GM23338 (cell line): ENCODE results near the gene ZNF692. TPM values are rescaled to one million over a fixed set of nuclear protein-coding genes. Genes with fewer than 3 reads are reported as not detected.

Experiments
- ATAC-seq: fragments of 200-7000 bp; cut with Tn5 transposase; 3 replicates; pipeline ENCODE4 v1.9.1; 2020
- DNase-seq: peaks from one replicate; pipeline ENCODE4 v3.0.0-alpha.2; 2015; ENCODE audit warnings: low spot score
- H2AFZ ChIP-seq: fragments of 200-600 bp; sonication (generic); 2 replicates; pipeline ENCODE4 v1.8.0; 2016; ENCODE audit warnings: antibody characterized with exemption, mild to moderate bottlenecking, moderate library complexity
- H3F3A ChIP-seq: fragments of 200-600 bp; sonication (generic); replicated peaks from 2 replicates; pipeline ENCODE4 v1.8.0; 2017; ENCODE audit warnings: antibody characterized with exemption, mixed run types, low read depth
- H3K27ac ChIP-seq: fragments of 200-600 bp; sonication (generic); 2 replicates; pipeline ENCODE4 v1.6.1; 2016; ENCODE audit warnings: low read depth
- H3K27me3 ChIP-seq: fragments of 200-600 bp; sonication (generic); 2 replicates; pipeline ENCODE4 v1.8.0; 2016; ENCODE audit warnings: mild to moderate bottlenecking, mixed run types, moderate library complexity; ENCODE audit not compliant: insufficient read depth
- H3K36me3 ChIP-seq: fragments of 200-600 bp; sonication (generic); 2 replicates; pipeline ENCODE4 v1.8.0; 2016; ENCODE audit warnings: mild to moderate bottlenecking; ENCODE audit not compliant: insufficient read depth
- H3K4me1 ChIP-seq: fragments of 200-600 bp; sonication (generic); 2 replicates; pipeline ENCODE4 v1.8.0; 2016; ENCODE audit warnings: mild to moderate bottlenecking, moderate library complexity; ENCODE audit not compliant: insufficient read depth
- H3K4me2 ChIP-seq: fragments of 200-600 bp; sonication (generic); 2 replicates; pipeline ENCODE4 v1.7.1; 2017; ENCODE audit warnings: mixed run types
- H3K4me3 ChIP-seq: fragments of 200-600 bp; sonication (generic); 2 replicates; pipeline ENCODE4 v1.6.1; 2016; ENCODE audit warnings: mixed run types
- H3K79me2 ChIP-seq: fragments of 200-600 bp; sonication (generic); replicated peaks from 2 replicates; pipeline ENCODE4 v1.8.0; 2017; ENCODE audit warnings: mild to moderate bottlenecking; ENCODE audit not compliant: insufficient read depth
- H3K9me2 ChIP-seq: fragments of 200-600 bp; sonication (generic); 2 replicates; pipeline ENCODE4 v1.8.0; 2017; ENCODE audit not compliant: insufficient read depth
- H4K20me1 ChIP-seq: fragments of 200-600 bp; sonication (generic); replicated peaks from 2 replicates; pipeline ENCODE4 v1.8.0; 2017; ENCODE audit warnings: mild to moderate bottlenecking; ENCODE audit not compliant: insufficient read depth
- H3K27ac Mint-ChIP-seq: 2 replicates; pipeline ENCODE4 v1.8.0; 2020; ENCODE audit warnings: inconsistent platforms, mild to moderate bottlenecking, moderate library complexity, mixed read lengths
- H3K27me3 Mint-ChIP-seq: 3 replicates; pipeline ENCODE4 v1.8.0; 2022; ENCODE audit warnings: low read depth, mild to moderate bottlenecking, moderate library complexity, mixed read lengths, inconsistent platforms; ENCODE audit not compliant: insufficient read depth, poor library complexity
- H3K36me3 Mint-ChIP-seq: 3 replicates; pipeline ENCODE4 v1.8.0; 2021; ENCODE audit warnings: low read depth, mild to moderate bottlenecking, inconsistent platforms, moderate library complexity, mixed read lengths
- H3K4me1 Mint-ChIP-seq: 3 replicates; pipeline ENCODE4 v1.8.0; 2020; ENCODE audit warnings: mild to moderate bottlenecking, inconsistent platforms, mixed read lengths
- H3K4me3 Mint-ChIP-seq: 3 replicates; pipeline ENCODE4 v1.8.0; 2021; ENCODE audit warnings: moderate library complexity, mild to moderate bottlenecking, inconsistent platforms, mixed read lengths
- H3K9me3 Mint-ChIP-seq: 3 replicates; pipeline ENCODE4 v1.8.0; 2020; ENCODE audit warnings: moderate library complexity, mild to moderate bottlenecking, inconsistent platforms, mixed read lengths
- POLR2AphosphoS5 ChIP-seq: IDR thresholded peaks from 2 replicates; pipeline ENCODE4 v1.6.1; 2016; ENCODE audit warnings: antibody characterized with exemption, low read depth
- ZNF114 ChIP-seq: fragments of 250-450 bp; sonication (Bioruptor Pico); IDR thresholded peaks from 2 replicates; pipeline ENCODE4 v1.5.0; 2020; ENCODE audit warnings: mild to moderate bottlenecking, moderate library complexity
- polyA plus RNA-seq: library from polyadenylated mRNA; unstranded; fragments of >200 nt; fragmentation: Nextera tagmentation; extraction: Ambion mirVana; gene quantifications from 2 replicates; pipeline ENCODE4 v1.2.1, GENCODE V29; 2016
- total RNA-seq: library from RNA; depleted of rRNA; stranded (reverse); fragments of >200 nt; shearing (Covaris generic); gene quantifications from 2 replicates; pipeline ENCODE4 v1.2.3, GENCODE V29; 2014
- TF ChIP-seq, protein P1 (sequence below): IDR thresholded peaks from one replicate; pipeline ENCODE4 v1.6.1; 2018; ENCODE audit warnings: antibody characterized with exemption; ENCODE audit not compliant: unreplicated experiment
- TF ChIP-seq, protein P2 (sequence below): fragments of 250-450 bp; sonication (Bioruptor Pico); IDR thresholded peaks from 2 replicates; pipeline ENCODE4 v1.5.0; 2020; ENCODE audit warnings: mild to moderate bottlenecking, moderate library complexity

ZNF692 gene
- total and polyA plus RNA-seq, 2 experiments from 2014 or later: 41.2 to 57.1 TPM

GRCh38 chr1:248906009-248906752, 47.3 kb upstream of the ZNF692 start, which contains the start of gene PGBD2 (continued):
- TF ChIP-seq, protein P1, sequence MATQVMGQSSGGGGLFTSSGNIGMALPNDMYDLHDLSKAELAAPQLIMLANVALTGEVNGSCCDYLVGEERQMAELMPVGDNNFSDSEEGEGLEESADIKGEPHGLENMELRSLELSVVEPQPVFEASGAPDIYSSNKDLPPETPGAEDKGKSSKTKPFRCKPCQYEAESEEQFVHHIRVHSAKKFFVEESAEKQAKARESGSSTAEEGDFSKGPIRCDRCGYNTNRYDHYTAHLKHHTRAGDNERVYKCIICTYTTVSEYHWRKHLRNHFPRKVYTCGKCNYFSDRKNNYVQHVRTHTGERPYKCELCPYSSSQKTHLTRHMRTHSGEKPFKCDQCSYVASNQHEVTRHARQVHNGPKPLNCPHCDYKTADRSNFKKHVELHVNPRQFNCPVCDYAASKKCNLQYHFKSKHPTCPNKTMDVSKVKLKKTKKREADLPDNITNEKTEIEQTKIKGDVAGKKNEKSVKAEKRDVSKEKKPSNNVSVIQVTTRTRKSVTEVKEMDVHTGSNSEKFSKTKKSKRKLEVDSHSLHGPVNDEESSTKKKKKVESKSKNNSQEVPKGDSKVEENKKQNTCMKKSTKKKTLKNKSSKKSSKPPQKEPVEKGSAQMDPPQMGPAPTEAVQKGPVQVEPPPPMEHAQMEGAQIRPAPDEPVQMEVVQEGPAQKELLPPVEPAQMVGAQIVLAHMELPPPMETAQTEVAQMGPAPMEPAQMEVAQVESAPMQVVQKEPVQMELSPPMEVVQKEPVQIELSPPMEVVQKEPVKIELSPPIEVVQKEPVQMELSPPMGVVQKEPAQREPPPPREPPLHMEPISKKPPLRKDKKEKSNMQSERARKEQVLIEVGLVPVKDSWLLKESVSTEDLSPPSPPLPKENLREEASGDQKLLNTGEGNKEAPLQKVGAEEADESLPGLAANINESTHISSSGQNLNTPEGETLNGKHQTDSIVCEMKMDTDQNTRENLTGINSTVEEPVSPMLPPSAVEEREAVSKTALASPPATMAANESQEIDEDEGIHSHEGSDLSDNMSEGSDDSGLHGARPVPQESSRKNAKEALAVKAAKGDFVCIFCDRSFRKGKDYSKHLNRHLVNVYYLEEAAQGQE: no peak
- no peak for TF ChIP-seq ZNF114 (CRISPR knock-in tag)
- TF ChIP-seq, protein P2, sequence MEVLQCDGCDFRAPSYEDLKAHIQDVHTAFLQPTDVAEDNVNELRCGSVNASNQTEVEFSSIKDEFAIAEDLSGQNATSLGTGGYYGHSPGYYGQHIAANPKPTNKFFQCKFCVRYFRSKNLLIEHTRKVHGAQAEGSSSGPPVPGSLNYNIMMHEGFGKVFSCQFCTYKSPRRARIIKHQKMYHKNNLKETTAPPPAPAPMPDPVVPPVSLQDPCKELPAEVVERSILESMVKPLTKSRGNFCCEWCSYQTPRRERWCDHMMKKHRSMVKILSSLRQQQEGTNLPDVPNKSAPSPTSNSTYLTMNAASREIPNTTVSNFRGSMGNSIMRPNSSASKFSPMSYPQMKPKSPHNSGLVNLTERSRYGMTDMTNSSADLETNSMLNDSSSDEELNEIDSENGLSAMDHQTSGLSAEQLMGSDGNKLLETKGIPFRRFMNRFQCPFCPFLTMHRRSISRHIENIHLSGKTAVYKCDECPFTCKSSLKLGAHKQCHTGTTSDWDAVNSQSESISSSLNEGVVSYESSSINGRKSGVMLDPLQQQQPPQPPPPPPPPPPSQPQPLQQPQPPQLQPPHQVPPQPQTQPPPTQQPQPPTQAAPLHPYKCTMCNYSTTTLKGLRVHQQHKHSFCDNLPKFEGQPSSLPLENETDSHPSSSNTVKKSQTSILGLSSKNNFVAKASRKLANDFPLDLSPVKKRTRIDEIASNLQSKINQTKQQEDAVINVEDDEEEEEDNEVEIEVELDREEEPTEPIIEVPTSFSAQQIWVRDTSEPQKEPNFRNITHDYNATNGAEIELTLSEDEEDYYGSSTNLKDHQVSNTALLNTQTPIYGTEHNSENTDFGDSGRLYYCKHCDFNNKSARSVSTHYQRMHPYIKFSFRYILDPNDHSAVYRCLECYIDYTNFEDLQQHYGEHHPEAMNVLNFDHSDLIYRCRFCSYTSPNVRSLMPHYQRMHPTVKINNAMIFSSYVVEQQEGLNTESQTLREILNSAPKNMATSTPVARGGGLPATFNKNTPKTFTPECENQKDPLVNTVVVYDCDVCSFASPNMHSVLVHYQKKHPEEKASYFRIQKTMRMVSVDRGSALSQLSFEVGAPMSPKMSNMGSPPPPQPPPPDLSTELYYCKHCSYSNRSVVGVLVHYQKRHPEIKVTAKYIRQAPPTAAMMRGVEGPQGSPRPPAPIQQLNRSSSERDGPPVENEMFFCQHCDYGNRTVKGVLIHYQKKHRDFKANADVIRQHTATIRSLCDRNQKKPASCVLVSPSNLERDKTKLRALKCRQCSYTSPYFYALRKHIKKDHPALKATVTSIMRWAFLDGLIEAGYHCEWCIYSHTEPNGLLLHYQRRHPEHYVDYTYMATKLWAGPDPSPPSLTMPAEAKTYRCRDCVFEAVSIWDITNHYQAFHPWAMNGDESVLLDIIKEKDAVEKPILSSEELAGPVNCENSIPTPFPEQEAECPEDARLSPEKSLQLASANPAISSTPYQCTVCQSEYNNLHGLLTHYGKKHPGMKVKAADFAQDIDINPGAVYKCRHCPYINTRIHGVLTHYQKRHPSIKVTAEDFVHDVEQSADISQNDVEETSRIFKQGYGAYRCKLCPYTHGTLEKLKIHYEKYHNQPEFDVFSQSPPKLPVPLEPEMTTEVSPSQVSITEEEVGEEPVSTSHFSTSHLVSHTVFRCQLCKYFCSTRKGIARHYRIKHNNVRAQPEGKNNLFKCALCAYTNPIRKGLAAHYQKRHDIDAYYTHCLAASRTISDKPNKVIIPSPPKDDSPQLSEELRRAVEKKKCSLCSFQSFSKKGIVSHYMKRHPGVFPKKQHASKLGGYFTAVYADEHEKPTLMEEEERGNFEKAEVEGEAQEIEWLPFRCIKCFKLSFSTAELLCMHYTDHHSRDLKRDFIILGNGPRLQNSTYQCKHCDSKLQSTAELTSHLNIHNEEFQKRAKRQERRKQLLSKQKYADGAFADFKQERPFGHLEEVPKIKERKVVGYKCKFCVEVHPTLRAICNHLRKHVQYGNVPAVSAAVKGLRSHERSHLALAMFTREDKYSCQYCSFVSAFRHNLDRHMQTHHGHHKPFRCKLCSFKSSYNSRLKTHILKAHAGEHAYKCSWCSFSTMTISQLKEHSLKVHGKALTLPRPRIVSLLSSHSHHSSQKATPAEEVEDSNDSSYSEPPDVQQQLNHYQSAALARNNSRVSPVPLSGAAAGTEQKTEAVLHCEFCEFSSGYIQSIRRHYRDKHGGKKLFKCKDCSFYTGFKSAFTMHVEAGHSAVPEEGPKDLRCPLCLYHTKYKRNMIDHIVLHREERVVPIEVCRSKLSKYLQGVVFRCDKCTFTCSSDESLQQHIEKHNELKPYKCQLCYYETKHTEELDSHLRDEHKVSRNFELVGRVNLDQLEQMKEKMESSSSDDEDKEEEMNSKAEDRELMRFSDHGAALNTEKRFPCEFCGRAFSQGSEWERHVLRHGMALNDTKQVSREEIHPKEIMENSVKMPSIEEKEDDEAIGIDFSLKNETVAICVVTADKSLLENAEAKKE (CRISPR knock-in tag): no peak

- Histone ChIP-seq H3F3A (no peaks in the 10 kb centered on the region), H3K36me3 (no peaks in the 10 kb centered on the region), H3K79me2 (peaks cover 40% of the 10 kb centered on the region), H3K4me1 (peaks cover 23% of the 10 kb centered on the region), H3K27me3 (no peaks in the 10 kb centered on the region; the same call in 1 of the 2 replicates), H3K4me2 (peak overlapping the region; percentile 89), H3K27ac (peak overlapping the region; percentile 92), H2AFZ (peak overlapping the region; percentile 70; the same call in 1 of the 2 replicates), H3K9me2 (no peaks in the 10 kb centered on the region), H4K20me1 (no peaks in the 10 kb centered on the region), H3K4me3 (peak overlapping the region; percentile 63)
- DNase-seq (no peak), ATAC-seq (peak; percentile 5)
- Mint-ChIP-seq H3K9me3 (no peaks in the 10 kb centered on the region), H3K36me3 (peaks cover 14% of the 10 kb centered on the region), H3K4me3 (peak overlapping the region; percentile 87), H3K27me3 (peaks cover 5% of the 10 kb centered on the region), H3K27ac (peak overlapping the region; percentile 95), H3K4me1 (peaks cover 35% of the 10 kb centered on the region)
- TF ChIP-seq, protein P1: no peak
- TF ChIP-seq POLR2AphosphoS5: no peak
Observed at GRCh38 chr1:248905662-248906008, 46.8 kb upstream of the ZNF692 start.
